Heart right ventricle (tissue), 16 donors: ENCODE data around the gene MAP3K6. TPM values are rescaled to one million over a fixed set of nuclear protein-coding genes. Genes with fewer than 3 reads are reported as not detected.

Source experiments
- ATAC-seq, 8 donors: fragments of 200-7000 bp; cut with Tn5 transposase; one replicate each; pipeline ENCODE4 v1.9.1; 2020; ENCODE audit warnings: mild to moderate bottlenecking in 8 of 8, moderate library complexity in 8 of 8, moderate number of reproducible peaks in 1 of 8
- DNase-seq, 2 donors: peaks; one replicate each; pipeline ENCODE4 v3.0.0-alpha.2; 2020
- H3K27ac ChIP-seq, 10 donors: fragments of 200-600 bp; sonication (generic) in 2 of 10; one replicate each; pipeline versions ENCODE4 v1.5.0 to v1.8.0; 2020 to 2022; ENCODE audit warnings: mild to moderate bottlenecking in 3 of 10
- H3K27me3 ChIP-seq, 7 donors: fragments of 200-600 bp; one replicate each; pipeline ENCODE4 v1.8.0; 2021 to 2022; ENCODE audit warnings: mild to moderate bottlenecking in 2 of 7
- H3K36me3 ChIP-seq, 9 donors: fragments of 200-600 bp; sonication (generic) in 1 of 9; one replicate each; pipeline versions ENCODE4 v1.5.0 to v1.8.0; 2020 to 2022; ENCODE audit warnings: mild to moderate bottlenecking in 2 of 9
- H3K4me1 ChIP-seq, 9 donors: fragments of 200-600 bp; sonication (generic) in 1 of 9; one replicate each; pipeline versions ENCODE4 v1.5.0 to v1.8.0; 2020 to 2022; ENCODE audit warnings: mild to moderate bottlenecking in 4 of 9
- H3K4me3 ChIP-seq, 10 donors: fragments of 200-600 bp; sonication (generic) in 2 of 10; one replicate each; pipeline versions ENCODE4 v1.5.0 to v1.8.0; 2020 to 2022; ENCODE audit warnings: mild to moderate bottlenecking in 7 of 10, moderate library complexity in 2 of 10
- H3K9me3 ChIP-seq, 11 donors: fragments of 200-600 bp in 10 of 11; sonication (generic) in 2 of 11; one replicate each; pipeline versions ENCODE4 v1.5.0 to v1.8.0; 2013 to 2022; ENCODE audit warnings: mild to moderate bottlenecking in 2 of 11, control low read depth in 1 of 11, moderate library complexity in 1 of 11
- CTCF ChIP-seq, 9 donors: fragments of 200-600 bp; sonication (generic) in 2 of 9; IDR thresholded peaks; one replicate each; pipeline versions ENCODE4 v1.5.0 to v1.8.0; 2021 to 2022; ENCODE audit warnings: antibody characterized with exemption in 9 of 9, mild to moderate bottlenecking in 5 of 9, moderate library complexity in 1 of 9
- WGBS, 2 donors: extraction: QIAGEN DNeasy Blood & Tissue Kit; methylation state at CpG; one replicate each; pipeline ENCODE4 v1.1.7; 2013; ENCODE audit warnings: inconsistent platforms in 1 of 2; 5-methylcytosine and 5-hydroxymethylcytosine counted together
- intact Hi-C, 10 donors: fragments of 100-400 bp; cut with DNase I; formaldehyde crosslinking; loops; one replicate each; pipeline versions ENCODE4 v1.11.1 to v1.14.2; 2022
- polyA plus RNA-seq, 2 donors: library from polyadenylated mRNA; stranded (reverse); fragments of 200-250 nt; gene quantifications; one replicate each; pipeline ENCODE4 v1.2.3, GENCODE V29; 2013
- total RNA-seq, 10 donors: library from RNA; stranded (reverse); fragmentation: NEBNext Ultra II Directional in 3 of 10; extraction: Animal tissue kit (Norgen Biotek cat#: 25700) in 3 of 10; gene quantifications; one replicate each; pipeline versions ENCODE4 v1.2.1 to v1.2.4, GENCODE V29; 2021 to 2023
- donor health status: Arrhythmogenic right ventricular cardiomyopathy.
- donor health status: ischemic (EF 13 %, LVEDD 7.1; RV severe dilation, severe dysfunction).
- donor health status: healthy with polysubstance abuse.
- donor health status: DM: no; HTN: yes; CAD: no.
- donor health status: DM: no; HTN: no; CAD: no.
- donor health status: ischemic (EF 25% LVEDD 6.9; RV normal size, moderate dysfunction).
- donor health status: ischemic (EF 25% LVEDD 5.7; RV mildly dilated, moderate dysfunction).
- donor health status: healthy.
- donor health status: DM: yes; HTN: yes; CAD: no.
- donor health status: Ischemic cardiomyopathy.
- donor health status: ischemic (EF 35%, LVEDD 5.7; RV mildly dilated, moderate dysfunction).
- donor health status: nonischemic (EF 11% LVEDD 7.7; RV severe dilation, severe dysfunction).
- donor health status: DM: yes; HTN: yes; CAD: no.
- donor health status: PGD.
- donor health status: ischemic (EF 29% LVEDD 5.4; RV normal size, mild dysfunction).
- donor health status: nonischemic (EF 23%, LVEDD 6.1; RV moderate dilation, normal function).

Gene MAP3K6
- total and polyA plus RNA-seq, 12 donors, result 18.6 to 179 (median 30.4) TPM

GRCh38 chr1:27331922-27332321, 34.8 kb downstream of the MAP3K6 start:
- intact Hi-C loops, result loop anchor here in 1 of 10 donors (2.0 kb wide), 1 partner anchor 63 kb away; no protein-coding TSS in a partner anchor
- H3K4me3 ChIP-seq, result no peak overlapping the region
- 61 to 67% methylated on average over 5 of the region's 5 CpGs for WGBS, 2 donors
- TF ChIP-seq CTCF (IDR thresholded peaks at IDR 0.05), result no peak
- DNase-seq (no peak), ATAC-seq (peak in 6 of 8 donors; percentile 28 to 80 (median 52))
- peaks cover 0 to 99% (median 46%) of the 10 kb centered on the region in 9 donors for H3K36me3 ChIP-seq
- H3K27ac ChIP-seq, result peak overlapping the region in 9 of 10 donors; percentile 20 to 67 (median 44)
- peaks cover 17 to 48% (median 38%) of the 10 kb centered on the region in 9 donors for H3K4me1 ChIP-seq
- H3K9me3 ChIP-seq, result no peaks in the 10 kb centered on the region
- no peaks in the 10 kb centered on the region for H3K27me3 ChIP-seq

- H3K27ac ChIP-seq, result peak overlapping the region in 9 of 10 donors; percentile 20 to 67 (median 44)
- no peaks in the 10 kb centered on the region for H3K9me3 ChIP-seq
- intact Hi-C loops, result no loop called here
- H3K27me3 ChIP-seq, result no peaks in the 10 kb centered on the region
- peaks cover 22 to 53% (median 42%) of the 10 kb centered on the region in 9 donors for H3K4me1 ChIP-seq
- H3K4me3 ChIP-seq, result no peak overlapping the region
- peaks cover 0 to 99% (median 41%) of the 10 kb centered on the region in 9 donors for H3K36me3 ChIP-seq
- no peak for DNase-seq
- no peak for TF ChIP-seq CTCF (IDR thresholded peaks at IDR 0.05)
- 90 to 91% methylated on average over 3 of the region's 3 CpGs for WGBS, 2 donors
- ATAC-seq, result no peak
Observed at GRCh38 chr1:27331426-27331825, 35.3 kb downstream of the MAP3K6 start.

GRCh38 chr1:27330786-27331185, 36.0 kb downstream of the MAP3K6 start:
- no peak for TF ChIP-seq CTCF (IDR thresholded peaks at IDR 0.05)
- intact Hi-C loops, result no loop called here
- Histone ChIP-seq H3K27ac (peak overlapping the region in 2 of 10 donors; percentile 20 to 38), H3K4me3 (no peak overlapping the region), H3K36me3 (peaks cover 0 to 98% (median 35%) of the 10 kb centered on the region in 9 donors), H3K27me3 (no peaks in the 10 kb centered on the region), H3K9me3 (no peaks in the 10 kb centered on the region), H3K4me1 (peaks cover 22 to 59% (median 47%) of the 10 kb centered on the region in 9 donors)
- ATAC-seq, result no peak
- 85 to 86% methylated on average over 8 of the region's 8 CpGs for WGBS, 2 donors
- no peak for DNase-seq

- Histone ChIP-seq H3K27ac (peak overlapping the region in 5 of 10 donors; percentile 0 to 64 (median 13)), H3K9me3 (no peaks in the 10 kb centered on the region), H3K36me3 (peaks cover 0 to 92% (median 16%) of the 10 kb centered on the region in 9 donors), H3K27me3 (no peaks in the 10 kb centered on the region), H3K4me3 (no peak overlapping the region), H3K4me1 (peaks cover 22 to 84% (median 62%) of the 10 kb centered on the region in 9 donors)
- no peak for TF ChIP-seq CTCF (IDR thresholded peaks at IDR 0.05)
- 69 to 70% methylated on average over 5 of the region's 5 CpGs for whole genome bisulfite sequencing, 2 donors
- DNase-seq (no peak), ATAC-seq (no peak)
- intact Hi-C loops, result loop anchor here in 1 of 10 donors (5.0 kb wide), 1 partner anchor 34 kb away; no protein-coding TSS in a partner anchor
Observed at GRCh38 chr1:27327964-27328363, 38.8 kb downstream of the MAP3K6 start.
